IMR-90 (cell line): ENCODE results near the gene MRPS18A. TPM values are rescaled to one million over a fixed set of nuclear protein-coding genes. Genes with fewer than 3 reads are reported as not detected.

Experiments
- ATAC-seq: fragments of 200-7000 bp; cut with Tn5 transposase; 2 replicates; pipeline ENCODE4 v1.9.1; 2020; ENCODE audit warnings: low read depth, mild to moderate bottlenecking, moderate library complexity
- BruUV-seq: library from RNA; stranded (reverse); fragments of 400-500 nt; replicated peaks from 2 replicates; lab custom pipeline; 2021; lab: Mats Ljungman, UMichigan
- CTCF ChIA-PET: fragments of 300-600 bp; formaldehyde crosslinking; extraction: SDS; loops from one replicate; lab custom pipeline; 2021; ENCODE audit warnings: antibody characterized with exemption; lab: Yijun Ruan, JAX
- POLR2A ChIA-PET: fragments of 300-600 bp; sonication (Branson Sonifier 250); formaldehyde crosslinking; loops from one replicate; lab custom pipeline; 2022; ENCODE audit warnings: antibody characterized with exemption; ENCODE audit not compliant: unreplicated experiment; lab: Charles Lee
- DNase-seq: peaks from one replicate; pipeline ENCODE4 v3.0.0; 2013
- H2AFZ ChIP-seq: replicated peaks from 2 replicates; pipeline ENCODE3; 2013; ENCODE audit warnings: low read length, mild to moderate bottlenecking; ENCODE audit not compliant: poor library complexity
- H2AK5ac ChIP-seq: 2 replicates; pipeline ENCODE4 v1.6.1; 2013; ENCODE audit warnings: low read depth, low read length, inconsistent platforms
- H2AK9ac ChIP-seq: replicated peaks from 2 replicates; pipeline ENCODE3; 2013; ENCODE audit warnings: mild to moderate bottlenecking, low read depth, low read length, moderate library complexity; ENCODE audit not compliant: poor library complexity
- H2BK120ac ChIP-seq: 2 replicates; pipeline ENCODE4 v1.6.1; 2013; ENCODE audit warnings: low read depth, low read length, inconsistent platforms
- H2BK15ac ChIP-seq: 3 replicates; pipeline ENCODE4 v1.6.1; 2013; ENCODE audit warnings: low read depth, low read length, inconsistent platforms
- H2BK20ac ChIP-seq: 2 replicates; pipeline ENCODE4 v1.6.1; 2013; ENCODE audit warnings: low read depth, mild to moderate bottlenecking, inconsistent platforms, low read length, moderate library complexity
- H2BK5ac ChIP-seq: 2 replicates; pipeline ENCODE4 v1.6.1; 2013; ENCODE audit warnings: mild to moderate bottlenecking, low read depth, low read length, inconsistent platforms; ENCODE audit not compliant: poor library complexity, severe bottlenecking
- H3K14ac ChIP-seq: replicated peaks from 2 replicates; pipeline ENCODE4 v1.6.1; 2013; ENCODE audit warnings: low read depth, low read length, inconsistent platforms
- H3K18ac ChIP-seq: 2 replicates; pipeline ENCODE4 v1.6.1; 2013; ENCODE audit warnings: low read depth, low read length, control low read depth
- H3K23ac ChIP-seq: 2 replicates; pipeline ENCODE4 v1.6.1; 2013; ENCODE audit warnings: low read depth, low read length, inconsistent platforms
- H3K27ac ChIP-seq: 2 replicates; pipeline ENCODE4 v1.5.1; 2013; ENCODE audit warnings: mild to moderate bottlenecking, control low read depth, low read length; ENCODE audit not compliant: insufficient read depth
- H3K27me3 ChIP-seq: 2 replicates; pipeline ENCODE4 v1.6.1; 2013; ENCODE audit warnings: low read length; ENCODE audit not compliant: control insufficient read depth, insufficient read depth
- H3K36me3 ChIP-seq: 2 replicates; pipeline ENCODE4 v1.6.1; 2013; ENCODE audit warnings: low read length, mixed read lengths; ENCODE audit not compliant: control insufficient read depth, insufficient read depth
- H3K4ac ChIP-seq: 2 replicates; pipeline ENCODE4 v1.6.1; 2013; ENCODE audit warnings: low read depth, low read length, inconsistent platforms
- H3K4me1 ChIP-seq: 2 replicates; pipeline ENCODE4 v1.6.1; 2013; ENCODE audit warnings: low read length, mixed read lengths; ENCODE audit not compliant: control insufficient read depth, insufficient read depth
- H3K4me2 ChIP-seq: 2 replicates; pipeline ENCODE4 v1.6.1; 2013; ENCODE audit warnings: low read depth, mild to moderate bottlenecking, control low read depth, low read length, moderate library complexity
- H3K4me3 ChIP-seq: 2 replicates; pipeline ENCODE4 v1.5.1; 2013; ENCODE audit warnings: low read depth, mild to moderate bottlenecking, control low read depth, low read length, moderate library complexity; ENCODE audit not compliant: insufficient read depth
- H3K56ac ChIP-seq: 2 replicates; pipeline ENCODE4 v1.6.1; 2013; ENCODE audit warnings: low read length, inconsistent platforms; ENCODE audit not compliant: insufficient read depth; ENCODE audit errors: extremely low read depth
- H3K79me1 ChIP-seq, 2 experiments: 2 replicates each; pipeline ENCODE4 v1.6.1; 2013; ENCODE audit warnings: low read length in 2 of 2, inconsistent platforms in 1 of 2, low read depth in 1 of 2
- H3K9ac ChIP-seq: 2 replicates; pipeline ENCODE4 v1.6.1; 2013; ENCODE audit warnings: low read depth, low read length, control low read depth
- H3K9me1 ChIP-seq: 2 replicates; pipeline ENCODE4 v1.6.1; 2013; ENCODE audit warnings: low read length, inconsistent platforms; ENCODE audit not compliant: insufficient read depth
- H3K9me3 ChIP-seq: 2 replicates; pipeline ENCODE4 v1.6.1; 2013; ENCODE audit warnings: low read length; ENCODE audit not compliant: control insufficient read depth, insufficient read depth
- H4K20me1 ChIP-seq: 2 replicates; pipeline ENCODE4 v1.6.1; 2013; ENCODE audit warnings: low read length, inconsistent platforms; ENCODE audit not compliant: insufficient read depth
- H4K5ac ChIP-seq: 2 replicates; pipeline ENCODE4 v1.6.1; 2013; ENCODE audit warnings: mild to moderate bottlenecking, low read depth, low read length, control low read depth
- H4K8ac ChIP-seq, 2 experiments: 2 replicates each; pipeline ENCODE4 v1.6.1; 2013; ENCODE audit warnings: low read depth in 2 of 2, low read length in 2 of 2, control low read depth in 1 of 2, inconsistent platforms in 1 of 2
- H4K91ac ChIP-seq: 2 replicates; pipeline ENCODE4 v1.6.1; 2013; ENCODE audit warnings: low read depth, low read length, inconsistent platforms; ENCODE audit not compliant: insufficient read depth
- BHLHE40 ChIP-seq: fragments of 150-350 bp; IDR thresholded peaks from 2 replicates; pipeline ENCODE4 v1.6.1; 2016; ENCODE audit warnings: mild to moderate bottlenecking, low read depth, low read length
- CEBPB ChIP-seq: IDR thresholded peaks from 2 replicates; pipeline ENCODE4 v1.6.1; 2012; ENCODE audit warnings: low read depth, low read length, improper control_type of control experiment
- CHD1 ChIP-seq: IDR thresholded peaks from 2 replicates; pipeline ENCODE4 v1.6.1; 2012; ENCODE audit warnings: low read depth, low read length, improper control_type of control experiment
- FOS ChIP-seq: fragments of 150-350 bp; IDR thresholded peaks from 2 replicates; pipeline ENCODE4 v1.6.1; 2016; ENCODE audit warnings: low read depth, low read length
- MAFK ChIP-seq: IDR thresholded peaks from 2 replicates; pipeline ENCODE4 v1.6.1; 2012; ENCODE audit warnings: low read depth, low read length, improper control_type of control experiment
- MAZ ChIP-seq: IDR thresholded peaks from 2 replicates; pipeline ENCODE4 v1.6.1; 2012; ENCODE audit warnings: low read depth, mild to moderate bottlenecking, low read length, improper control_type of control experiment, moderate library complexity, borderline replicate concordance
- MXI1 ChIP-seq: IDR thresholded peaks from 2 replicates; pipeline ENCODE4 v1.6.1; 2012; ENCODE audit warnings: low read depth, mild to moderate bottlenecking, low read length, moderate library complexity, borderline replicate concordance
- NFE2L2 ChIP-seq: fragments of 150-350 bp; IDR thresholded peaks from 2 replicates; pipeline ENCODE4 v1.6.1; 2016; ENCODE audit warnings: low read depth, mild to moderate bottlenecking, low read length
- POLR2A ChIP-seq: IDR thresholded peaks from 2 replicates; pipeline ENCODE4 v1.6.1; 2012; ENCODE audit warnings: mild to moderate bottlenecking, low read depth, low read length
- RAD21 ChIP-seq: IDR thresholded peaks from 2 replicates; pipeline ENCODE4 v1.6.1; 2012; ENCODE audit warnings: low read length, improper control_type of control experiment
- RCOR1 ChIP-seq: IDR thresholded peaks from 2 replicates; pipeline ENCODE4 v1.6.1; 2012; ENCODE audit warnings: mild to moderate bottlenecking, low read length, improper control_type of control experiment; ENCODE audit not compliant: insufficient replicate concordance
- RFX5 ChIP-seq: IDR thresholded peaks from 2 replicates; pipeline ENCODE4 v1.8.0; 2012; ENCODE audit warnings: low read depth, mild to moderate bottlenecking, low read length, moderate library complexity
- SMC3 ChIP-seq: fragments of 150-350 bp; IDR thresholded peaks from 2 replicates; pipeline ENCODE4 v1.6.1; 2016; ENCODE audit warnings: low read depth, mild to moderate bottlenecking, antibody characterized with exemption, low read length, moderate library complexity
- WGBS, 2 experiments: methylation state at CpG; one replicate each; pipeline versions ENCODE4 v1.1.5 to v1.1.7; 2013; ENCODE audit warnings: missing lambda C conversion rate in 2 of 2; ENCODE audit not compliant: insufficient read length in 1 of 2; ENCODE audit errors: extremely low coverage in 2 of 2; 5-methylcytosine and 5-hydroxymethylcytosine counted together
- dilution Hi-C: fragments of 300-500 bp; cut with HindIII; formaldehyde crosslinking; loops from one replicate; pipeline ENCODE4 v1.14.3; 2018; ENCODE audit warnings: low sequenced_read_pairs; ENCODE audit not compliant: unreplicated experiment
- in situ Hi-C: fragments of 300-500 bp; cut with MboI; formaldehyde crosslinking; loops from 3 replicates; pipeline ENCODE4 v1.14.3; 2019; ENCODE audit warnings: low sequenced_read_pairs, inconsistent platforms, mixed read lengths
- intact Hi-C: fragments of 100-400 bp; cut with micrococcal nuclease; formaldehyde crosslinking; loops from 2 replicates; pipeline ENCODE4 v1.10.0; 2022
- polyA plus RNA-seq, 3 experiments: library from polyadenylated mRNA; depleted of rRNA; stranded (reverse); fragments of >200 nt; gene quantifications; 2 replicates each; pipeline ENCODE4 v1.2.3, GENCODE V29; 2012; ENCODE audit warnings: low replicate concordance in 1 of 3
- total RNA-seq: library from RNA; depleted of rRNA; stranded (reverse); fragments of >200 nt; gene quantifications from 2 replicates; pipeline ENCODE4 v1.2.3, GENCODE V29; 2012
- TF ChIP-seq, protein P1 (sequence below): fragments of 150-350 bp; IDR thresholded peaks from 2 replicates; pipeline ENCODE4 v1.6.1; 2016; ENCODE audit warnings: low read depth, mild to moderate bottlenecking, low read length, moderate library complexity, borderline replicate concordance
- TF ChIP-seq, protein P2 (sequence below): conservative IDR thresholded peaks from 2 replicates; pipeline ENCODE4 v1.5.1; 2012; ENCODE audit warnings: mild to moderate bottlenecking, low read depth, low read length, improper control_type of control experiment
- TF ChIP-seq, protein P3 (sequence below): fragments of 150-350 bp; IDR thresholded peaks from 2 replicates; pipeline ENCODE4 v1.6.1; 2017; ENCODE audit warnings: mild to moderate bottlenecking, antibody characterized with exemption, low read length, low read depth

MRPS18A gene
- total and polyA plus RNA-seq, 2 of the 4 experiments (the other 2 are of a cell fraction): 47.0 to 56.6 TPM

DNA sequence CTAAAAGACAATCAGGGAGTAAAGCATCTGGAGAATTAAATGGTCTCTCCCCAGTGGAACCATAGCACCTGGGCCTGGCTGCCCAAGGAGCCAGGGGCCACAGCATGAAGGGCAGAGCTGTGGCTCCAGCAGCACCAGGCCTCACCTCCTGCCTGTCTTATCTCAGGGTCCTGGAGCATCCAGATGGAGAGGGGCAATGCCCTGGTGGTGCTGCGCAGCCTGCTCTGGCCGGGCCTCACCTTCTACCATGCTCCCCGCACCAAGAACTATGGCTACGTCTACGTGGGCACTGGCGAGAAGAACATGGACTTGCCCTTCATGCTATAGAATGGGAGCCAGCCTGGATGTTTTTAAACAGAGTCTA lies 17.0 kb downstream of the MRPS18A start:
- no peak overlapping the region for H3K4me2 ChIP-seq
- no peak overlapping the region for H4K8ac ChIP-seq
- H4K91ac ChIP-seq: no peak overlapping the region
- H2AK5ac ChIP-seq: no peak overlapping the region
- POLR2A ChIA-PET: no interaction called here
- peaks cover 17% of the 10 kb centered on the region for H3K4me1 ChIP-seq
- DNase-seq (no peak), ATAC-seq (no peak)
- H3K27me3 ChIP-seq: no peaks in the 10 kb centered on the region
- H3K9ac ChIP-seq: no peak overlapping the region
- H3K9me3 ChIP-seq: no peaks in the 10 kb centered on the region
- H3K4me3 ChIP-seq: no peak overlapping the region
- no TSS peak for BruUV-seq
- no peak overlapping the region for H3K4ac ChIP-seq
- CTCF ChIA-PET: no interaction called here
- H4K5ac ChIP-seq: no peak overlapping the region
- H2BK20ac ChIP-seq: no peak overlapping the region
- no peak overlapping the region for H3K14ac ChIP-seq
- no peak overlapping the region for H2BK5ac ChIP-seq
- H2AFZ ChIP-seq: no peak overlapping the region
- no peak overlapping the region for H3K56ac ChIP-seq
- no peak overlapping the region for H3K18ac ChIP-seq
- intact Hi-C loops (no loop called here), dilution Hi-C loops (no loop called here), in situ Hi-C loops (no loop called here)
- no peaks in the 10 kb centered on the region for H3K79me1 ChIP-seq
- no peak overlapping the region for H2BK120ac ChIP-seq
- H3K23ac ChIP-seq: no peak overlapping the region
- H2BK15ac ChIP-seq: no peak overlapping the region
- WGBS, 2 experiments: 93% methylated on average over 3 of the region's 6 CpGs; no CpG with 5 or more reads in 1 of the 2 experiments
- no peak overlapping the region for H2AK9ac ChIP-seq
- no peak overlapping the region for H3K27ac ChIP-seq
- H3K9me1 ChIP-seq: peaks cover 16% of the 10 kb centered on the region; the same call in 1 of the 2 replicates
- H4K20me1 ChIP-seq: no peaks in the 10 kb centered on the region; the same call in 1 of the 2 replicates
- TF ChIP-seq CHD1 (no peak), RFX5 (no peak), MAFK (no peak), RCOR1 (no peak), NFE2L2 (no peak), SMC3 (no peak), MXI1 (no peak), BHLHE40 (no peak), FOS (no peak), RAD21 (no peak), POLR2A (no peak), CEBPB (no peak), MAZ (no peak)
- TF ChIP-seq, protein P1, sequence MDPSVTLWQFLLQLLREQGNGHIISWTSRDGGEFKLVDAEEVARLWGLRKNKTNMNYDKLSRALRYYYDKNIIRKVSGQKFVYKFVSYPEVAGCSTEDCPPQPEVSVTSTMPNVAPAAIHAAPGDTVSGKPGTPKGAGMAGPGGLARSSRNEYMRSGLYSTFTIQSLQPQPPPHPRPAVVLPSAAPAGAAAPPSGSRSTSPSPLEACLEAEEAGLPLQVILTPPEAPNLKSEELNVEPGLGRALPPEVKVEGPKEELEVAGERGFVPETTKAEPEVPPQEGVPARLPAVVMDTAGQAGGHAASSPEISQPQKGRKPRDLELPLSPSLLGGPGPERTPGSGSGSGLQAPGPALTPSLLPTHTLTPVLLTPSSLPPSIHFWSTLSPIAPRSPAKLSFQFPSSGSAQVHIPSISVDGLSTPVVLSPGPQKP: no peak
- TF ChIP-seq, protein P2, sequence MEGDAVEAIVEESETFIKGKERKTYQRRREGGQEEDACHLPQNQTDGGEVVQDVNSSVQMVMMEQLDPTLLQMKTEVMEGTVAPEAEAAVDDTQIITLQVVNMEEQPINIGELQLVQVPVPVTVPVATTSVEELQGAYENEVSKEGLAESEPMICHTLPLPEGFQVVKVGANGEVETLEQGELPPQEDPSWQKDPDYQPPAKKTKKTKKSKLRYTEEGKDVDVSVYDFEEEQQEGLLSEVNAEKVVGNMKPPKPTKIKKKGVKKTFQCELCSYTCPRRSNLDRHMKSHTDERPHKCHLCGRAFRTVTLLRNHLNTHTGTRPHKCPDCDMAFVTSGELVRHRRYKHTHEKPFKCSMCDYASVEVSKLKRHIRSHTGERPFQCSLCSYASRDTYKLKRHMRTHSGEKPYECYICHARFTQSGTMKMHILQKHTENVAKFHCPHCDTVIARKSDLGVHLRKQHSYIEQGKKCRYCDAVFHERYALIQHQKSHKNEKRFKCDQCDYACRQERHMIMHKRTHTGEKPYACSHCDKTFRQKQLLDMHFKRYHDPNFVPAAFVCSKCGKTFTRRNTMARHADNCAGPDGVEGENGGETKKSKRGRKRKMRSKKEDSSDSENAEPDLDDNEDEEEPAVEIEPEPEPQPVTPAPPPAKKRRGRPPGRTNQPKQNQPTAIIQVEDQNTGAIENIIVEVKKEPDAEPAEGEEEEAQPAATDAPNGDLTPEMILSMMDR: no peak
- TF ChIP-seq, protein P3, sequence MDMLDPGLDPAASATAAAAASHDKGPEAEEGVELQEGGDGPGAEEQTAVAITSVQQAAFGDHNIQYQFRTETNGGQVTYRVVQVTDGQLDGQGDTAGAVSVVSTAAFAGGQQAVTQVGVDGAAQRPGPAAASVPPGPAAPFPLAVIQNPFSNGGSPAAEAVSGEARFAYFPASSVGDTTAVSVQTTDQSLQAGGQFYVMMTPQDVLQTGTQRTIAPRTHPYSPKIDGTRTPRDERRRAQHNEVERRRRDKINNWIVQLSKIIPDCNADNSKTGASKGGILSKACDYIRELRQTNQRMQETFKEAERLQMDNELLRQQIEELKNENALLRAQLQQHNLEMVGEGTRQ: no peak
- H3K36me3 ChIP-seq: peaks cover 39% of the 10 kb centered on the region
